Activated CD8-positive, alpha-beta T cell treated with anti-CD3 and anti-CD28 coated beads for 36 hours (primary cell): ENCODE measurements around the gene HTR3A. TPM values are rescaled to one million over a fixed set of nuclear protein-coding genes. Genes with fewer than 3 reads are reported as not detected.

Source experiments
- ATAC-seq: fragments of 200-7000 bp; cut with Tn5 transposase; one replicate; pipeline ENCODE4 v1.10.0; 2021; ENCODE audit warnings: mild to moderate bottlenecking, moderate library complexity
- CTCF ChIA-PET: fragments of 350-600 bp; sonication (Branson Sonifier 250); formaldehyde crosslinking; loops from one replicate; lab custom pipeline; 2021; ENCODE audit warnings: antibody characterized with exemption; lab: Charles Lee
- POLR2A ChIA-PET: fragments of 350-600 bp; sonication (Branson Sonifier 250); formaldehyde crosslinking; loops from one replicate; lab custom pipeline; 2021; ENCODE audit warnings: antibody characterized with exemption; lab: Charles Lee
- DNase-seq: peaks from one replicate; pipeline ENCODE4 v3.0.0-alpha.2; 2020
- H3K27ac Mint-ChIP-seq: one replicate; pipeline ENCODE4 v1.8.0; 2021; ENCODE audit warnings: mild to moderate bottlenecking, mixed read lengths
- H3K27me3 Mint-ChIP-seq: one replicate; pipeline ENCODE4 v1.8.0; 2021; ENCODE audit warnings: mixed read lengths
- H3K36me3 Mint-ChIP-seq: one replicate; pipeline ENCODE4 v1.8.0; 2021; ENCODE audit warnings: low read depth, mixed read lengths
- H3K4me1 Mint-ChIP-seq: one replicate; pipeline ENCODE4 v1.8.0; 2021; ENCODE audit warnings: low read depth, mixed read lengths
- H3K4me3 Mint-ChIP-seq: one replicate; pipeline ENCODE4 v1.8.0; 2021; ENCODE audit warnings: mild to moderate bottlenecking, moderate library complexity, mixed read lengths
- H3K9me3 Mint-ChIP-seq: one replicate; pipeline ENCODE4 v1.8.0; 2021; ENCODE audit warnings: mixed read lengths
- CTCF ChIP-seq: fragments of 200-600 bp; IDR thresholded peaks from one replicate; pipeline ENCODE4 v1.8.0; 2022; ENCODE audit warnings: antibody characterized with exemption, mild to moderate bottlenecking
- intact Hi-C: fragments of 100-400 bp; cut with micrococcal nuclease; formaldehyde crosslinking; loops from one replicate; pipeline ENCODE4 v1.10.0; 2022
- total RNA-seq, 2 experiments: library from RNA; stranded (reverse); gene quantifications; one replicate each; pipeline ENCODE4 v1.2.3, GENCODE V29; 2021

Gene HTR3A
- total RNA-seq, 2 experiments from 2014 or later: not detected

DNA sequence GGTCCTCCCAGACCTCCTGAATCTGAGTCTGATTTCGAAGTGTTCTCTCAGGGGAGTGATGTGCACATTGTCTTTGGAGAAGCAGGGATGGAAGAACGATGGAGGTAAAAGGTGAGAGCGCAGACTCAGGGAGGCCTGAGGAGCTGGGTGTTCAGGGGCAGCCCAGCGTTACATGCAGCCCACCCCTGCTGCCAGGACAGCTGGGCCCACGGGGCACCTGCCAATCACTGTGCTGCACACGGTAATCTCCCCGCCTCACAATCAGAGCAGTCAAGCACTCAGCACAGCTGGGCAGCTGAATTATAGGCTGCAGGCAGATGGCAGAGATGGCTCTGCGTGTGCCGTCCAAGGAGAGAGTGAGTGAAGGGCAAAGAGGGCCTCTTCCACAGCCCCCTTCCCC, 17.9 kb upstream of the HTR3A start:
- H3K36me3 Mint-ChIP-seq: no peaks in the 10 kb centered on the region
- CTCF ChIA-PET: no interaction called here
- ATAC-seq (no peak), DNase-seq (no peak)
- no peak for TF ChIP-seq CTCF
- peaks cover 13% of the 10 kb centered on the region for H3K27me3 Mint-ChIP-seq
- H3K27ac Mint-ChIP-seq: no peak overlapping the region
- POLR2A ChIA-PET: no interaction called here
- H3K4me3 Mint-ChIP-seq: no peak overlapping the region
- intact Hi-C loops: no loop called here
- H3K4me1 Mint-ChIP-seq: no peaks in the 10 kb centered on the region
- H3K9me3 Mint-ChIP-seq: no peaks in the 10 kb centered on the region

GRCh38 chr11:113960702-113961330, 14.1 kb upstream of the HTR3A start:
- Mint-ChIP-seq H3K36me3 (no peaks in the 10 kb centered on the region), H3K27me3 (no peaks in the 10 kb centered on the region), H3K9me3 (no peaks in the 10 kb centered on the region), H3K4me1 (no peaks in the 10 kb centered on the region), H3K4me3 (no peak overlapping the region), H3K27ac (no peak overlapping the region)
- DNase-seq: no peak
- ChIA-PET POLR2A (no interaction called here), CTCF (no interaction called here)
- no peak for TF ChIP-seq CTCF
- ATAC-seq: no peak
- intact Hi-C loops: no loop called here

- Mint-ChIP-seq H3K27ac (no peak overlapping the region), H3K4me3 (no peak overlapping the region), H3K4me1 (no peaks in the 10 kb centered on the region), H3K27me3 (peaks cover 1% of the 10 kb centered on the region), H3K36me3 (no peaks in the 10 kb centered on the region), H3K9me3 (no peaks in the 10 kb centered on the region)
- CTCF ChIA-PET: interaction anchor here (2.4 kb wide), 1 partner anchor 293 kb away, joined by 5 read pairs; no protein-coding TSS in a partner anchor
- ATAC-seq (no peak), DNase-seq (no peak)
- POLR2A ChIA-PET: no interaction called here
- intact Hi-C loops: no loop called here
- no peak for TF ChIP-seq CTCF
These were observed 7.5 kb upstream of the HTR3A start for GRCh38 chr11:113967361-113967760.

DNA sequence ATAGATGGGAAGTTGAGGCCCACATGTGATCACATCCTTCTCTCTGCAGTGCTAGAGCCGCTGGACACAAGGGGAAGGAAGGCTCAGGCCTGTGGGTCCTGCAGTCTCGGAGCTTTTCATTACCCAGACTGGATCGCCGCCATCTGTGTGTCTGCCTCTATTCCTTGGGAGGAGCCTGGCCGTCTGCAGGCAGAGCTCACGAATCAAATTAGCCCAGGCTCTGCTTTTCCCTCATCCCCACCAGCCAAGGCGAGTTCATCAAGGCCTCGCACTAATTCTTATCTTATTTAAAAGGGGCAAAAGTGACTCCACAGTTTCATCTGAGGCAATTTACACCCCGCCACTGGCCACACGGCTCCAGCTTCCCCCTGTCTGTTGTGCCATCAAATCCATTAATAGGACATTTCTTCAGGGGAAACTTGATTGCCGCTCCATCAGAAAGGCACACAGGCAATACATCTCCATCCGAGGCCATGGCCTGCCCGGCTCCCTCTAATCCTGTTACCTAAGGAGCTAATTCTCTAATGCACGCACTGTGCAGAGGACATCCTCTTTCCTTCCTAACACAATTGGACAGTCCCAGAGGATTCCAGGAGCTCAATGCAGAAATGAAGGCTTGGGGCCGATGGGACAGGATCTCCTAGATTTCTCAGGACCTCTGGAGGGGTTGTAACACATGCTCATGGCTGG, 3.3 kb upstream of the HTR3A start:
- ChIA-PET POLR2A (no interaction called here), CTCF (no interaction called here)
- no peak for TF ChIP-seq CTCF
- no peaks in the 10 kb centered on the region for H3K9me3 Mint-ChIP-seq
- H3K27me3 Mint-ChIP-seq: peaks cover 2% of the 10 kb centered on the region
- no peak overlapping the region for H3K4me3 Mint-ChIP-seq
- intact Hi-C loops: no loop called here
- no peaks in the 10 kb centered on the region for H3K36me3 Mint-ChIP-seq
- H3K27ac Mint-ChIP-seq: no peak overlapping the region
- no peaks in the 10 kb centered on the region for H3K4me1 Mint-ChIP-seq
- no peak for DNase-seq
- no peak for ATAC-seq

- Mint-ChIP-seq H3K4me3 (no peak overlapping the region), H3K9me3 (no peaks in the 10 kb centered on the region), H3K27ac (no peak overlapping the region), H3K36me3 (no peaks in the 10 kb centered on the region), H3K27me3 (peaks cover 9% of the 10 kb centered on the region), H3K4me1 (no peaks in the 10 kb centered on the region)
- ChIA-PET POLR2A (no interaction called here), CTCF (interaction anchor here (1.3 kb wide), 1 partner anchor 58 kb away, joined by 4 read pairs; no protein-coding TSS in a partner anchor)
- intact Hi-C loops: no loop called here
- TF ChIP-seq CTCF: no peak
- no peak for ATAC-seq
- DNase-seq: no peak
These were observed 2.2 kb downstream of the HTR3A start for GRCh38 chr11:113977071-113977490.
